SK-N-SH (cell line): ENCODE results near the gene DTX2.
"Not testable (repeated sequence)": the region's sequence is repeated elsewhere in the genome, so short reads cannot be mapped to it uniquely, and the experiment has no call there.

Source experiments
- EP300 ChIP-seq, 2 experiments: IDR thresholded peaks; 2 replicates each; pipeline versions ENCODE4 v1.4.0 to v1.6.1; 2012; ENCODE audit warnings: borderline replicate concordance in 1 of 2, low read depth in 1 of 2, low read length in 1 of 2
- GABPA ChIP-seq: IDR thresholded peaks from 2 replicates; pipeline ENCODE4 v1.4.0; 2012; ENCODE audit warnings: low read depth, mild to moderate bottlenecking
- MEF2A ChIP-seq: IDR thresholded peaks from 2 replicates; pipeline ENCODE4 v1.4.0; 2012; ENCODE audit warnings: low read depth, borderline replicate concordance
- TF ChIP-seq, protein P1 (sequence below): fragments of 200-600 bp; sonication (generic); IDR thresholded peaks from 2 replicates; pipeline ENCODE4 v1.6.1; 2017; ENCODE audit warnings: antibody characterized with exemption, mild to moderate bottlenecking, moderate library complexity

DNA sequence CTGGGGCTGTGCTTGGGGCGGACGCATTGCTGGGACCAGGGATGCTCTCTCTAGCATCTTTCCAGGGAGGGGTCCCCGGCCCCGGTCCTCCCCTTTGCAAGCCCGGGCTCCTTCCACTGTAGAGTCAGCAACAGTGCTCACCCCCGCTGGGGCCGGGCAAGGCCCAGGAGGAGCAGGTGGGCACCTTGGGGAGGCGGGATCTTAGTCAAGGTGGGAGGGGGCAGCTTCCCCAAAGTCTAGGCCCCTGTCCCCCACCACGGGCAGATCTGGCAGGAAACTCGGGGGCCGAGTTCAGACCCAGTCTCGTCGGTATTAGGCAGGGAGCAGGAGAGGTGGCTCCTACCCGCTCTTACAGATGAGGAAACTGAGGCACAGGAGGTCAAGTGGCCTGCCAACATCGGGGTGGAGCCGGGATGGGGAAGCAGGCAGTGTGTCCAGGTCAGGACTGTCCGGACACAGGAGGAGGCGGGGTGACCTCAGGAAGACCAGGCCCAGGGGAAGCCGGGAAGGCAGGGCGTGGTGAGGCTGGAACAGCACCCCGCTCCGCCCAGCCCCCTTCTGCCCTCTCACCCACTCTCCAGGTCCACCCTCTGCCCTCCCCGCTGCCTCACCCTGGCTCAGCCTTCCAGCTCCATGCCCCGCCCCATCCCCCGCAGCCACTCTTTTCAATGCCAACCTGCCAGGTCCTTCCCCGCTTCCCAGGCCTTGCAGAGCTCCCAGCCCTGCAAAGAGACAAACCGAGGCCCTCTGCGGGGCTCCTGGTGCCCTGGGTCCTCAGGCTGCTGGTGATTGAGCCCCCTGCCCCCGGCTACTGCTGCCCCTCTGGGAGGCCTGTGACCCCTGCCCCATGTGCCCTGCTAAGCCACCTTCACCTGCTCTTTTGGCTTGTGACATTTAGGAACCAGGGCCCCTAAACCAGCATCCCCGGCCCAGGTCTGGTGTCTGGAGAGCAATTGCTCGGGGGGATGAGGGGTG lies 50.7 kb downstream of the DTX2 start:
- TF ChIP-seq, protein P1, sequence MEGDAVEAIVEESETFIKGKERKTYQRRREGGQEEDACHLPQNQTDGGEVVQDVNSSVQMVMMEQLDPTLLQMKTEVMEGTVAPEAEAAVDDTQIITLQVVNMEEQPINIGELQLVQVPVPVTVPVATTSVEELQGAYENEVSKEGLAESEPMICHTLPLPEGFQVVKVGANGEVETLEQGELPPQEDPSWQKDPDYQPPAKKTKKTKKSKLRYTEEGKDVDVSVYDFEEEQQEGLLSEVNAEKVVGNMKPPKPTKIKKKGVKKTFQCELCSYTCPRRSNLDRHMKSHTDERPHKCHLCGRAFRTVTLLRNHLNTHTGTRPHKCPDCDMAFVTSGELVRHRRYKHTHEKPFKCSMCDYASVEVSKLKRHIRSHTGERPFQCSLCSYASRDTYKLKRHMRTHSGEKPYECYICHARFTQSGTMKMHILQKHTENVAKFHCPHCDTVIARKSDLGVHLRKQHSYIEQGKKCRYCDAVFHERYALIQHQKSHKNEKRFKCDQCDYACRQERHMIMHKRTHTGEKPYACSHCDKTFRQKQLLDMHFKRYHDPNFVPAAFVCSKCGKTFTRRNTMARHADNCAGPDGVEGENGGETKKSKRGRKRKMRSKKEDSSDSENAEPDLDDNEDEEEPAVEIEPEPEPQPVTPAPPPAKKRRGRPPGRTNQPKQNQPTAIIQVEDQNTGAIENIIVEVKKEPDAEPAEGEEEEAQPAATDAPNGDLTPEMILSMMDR: not testable (repeated sequence)
- TF ChIP-seq EP300 (IDR thresholded peaks at IDR 0.05; ENCODE audit: borderline replicate concordance in 1 of 2, low read depth in 1 of 2, low read length in 1 of 2); MEF2A; GABPA: not testable (repeated sequence)
